Activated CD8-positive, alpha-beta memory T cell treated with anti-CD3 and anti-CD28 coated beads, Interleukin-2, amount 50 U/mL, for 24 hours (primary cell): ENCODE results near the gene PAAF1.

Source experiments
- DNase-seq: peaks from one replicate; pipeline ENCODE4 v3.0.0-alpha.2; 2020; ENCODE audit errors: extremely low read depth

Gene PAAF1, protein sequence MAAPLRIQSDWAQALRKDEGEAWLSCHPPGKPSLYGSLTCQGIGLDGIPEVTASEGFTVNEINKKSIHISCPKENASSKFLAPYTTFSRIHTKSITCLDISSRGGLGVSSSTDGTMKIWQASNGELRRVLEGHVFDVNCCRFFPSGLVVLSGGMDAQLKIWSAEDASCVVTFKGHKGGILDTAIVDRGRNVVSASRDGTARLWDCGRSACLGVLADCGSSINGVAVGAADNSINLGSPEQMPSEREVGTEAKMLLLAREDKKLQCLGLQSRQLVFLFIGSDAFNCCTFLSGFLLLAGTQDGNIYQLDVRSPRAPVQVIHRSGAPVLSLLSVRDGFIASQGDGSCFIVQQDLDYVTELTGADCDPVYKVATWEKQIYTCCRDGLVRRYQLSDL

DNA sequence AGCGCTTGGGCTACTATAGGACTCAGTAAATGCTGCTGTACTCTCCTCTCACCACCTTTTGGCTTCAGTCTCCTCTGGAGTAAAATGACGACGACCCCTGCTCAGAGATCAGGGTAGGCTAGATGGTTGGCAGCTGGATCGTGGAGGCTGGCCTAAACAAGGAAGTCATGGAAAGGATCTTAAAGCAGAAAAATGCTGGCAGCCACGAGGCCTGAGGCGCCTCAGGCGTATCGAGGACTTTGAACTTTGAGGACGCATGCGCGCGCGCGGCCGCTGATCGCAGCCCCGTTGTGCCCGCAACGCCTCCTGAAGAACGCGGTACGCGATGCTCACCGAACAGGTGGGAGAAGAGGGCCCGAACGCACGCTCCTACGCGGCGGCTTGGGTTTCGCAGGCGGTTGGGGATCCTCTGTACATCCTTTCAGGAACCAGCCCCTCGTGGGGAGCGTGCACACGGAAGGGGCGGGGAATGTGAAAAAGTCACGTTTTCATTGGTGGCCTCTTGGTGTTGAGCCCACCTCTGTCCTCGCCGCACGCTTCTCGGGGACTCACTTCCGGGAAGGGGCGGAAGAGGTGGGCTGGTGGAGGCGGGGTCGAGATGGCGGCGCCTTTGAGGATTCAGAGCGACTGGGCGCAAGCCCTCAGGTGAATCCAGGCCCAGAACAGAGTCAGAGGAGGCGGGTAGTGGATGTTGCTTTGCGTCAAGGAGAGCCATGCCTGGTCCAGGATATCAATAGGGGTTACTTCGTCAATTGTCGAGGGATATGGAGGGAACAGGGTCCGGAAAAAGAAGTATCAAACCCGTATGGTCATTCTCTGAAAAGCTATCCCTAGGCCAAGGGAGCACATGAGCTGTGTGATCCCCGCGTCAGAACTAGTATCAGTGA lies at the start of gene PAAF1, which contains the start of gene COA4:
Gene PAAF1 (plus strand): TSS at position 576 of the 887 bp plus-strand sequence. CDS start 23 bp downstream, at position 599.
Gene COA4 (minus strand): TSS at position 423 of the 887 bp plus-strand sequence. CDS start 3,468 bp downstream, outside the sequence.
- DNase-seq = peak; percentile 88

DNA sequence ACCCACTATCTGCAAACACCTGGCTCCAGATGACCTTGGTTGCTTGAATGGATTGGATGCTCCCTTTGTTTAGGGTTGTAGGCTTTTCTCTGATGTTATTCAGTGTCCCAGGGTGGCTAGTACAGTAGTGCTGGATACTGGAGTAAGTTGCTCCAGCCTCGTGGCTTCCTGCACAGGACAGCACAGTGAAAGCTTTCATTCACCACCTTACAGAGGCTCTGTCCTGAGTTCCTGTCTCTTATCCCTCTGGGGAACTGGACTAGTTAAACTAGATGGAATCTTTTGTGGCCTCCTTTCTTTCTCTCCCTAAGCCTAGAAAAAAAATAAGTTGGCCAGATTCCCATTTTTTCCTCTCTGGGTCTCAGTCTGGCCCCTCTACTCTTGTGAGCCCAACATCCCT lies 46.5 kb upstream of the PAAF1 start:
- DNase-seq = no peak

DNA sequence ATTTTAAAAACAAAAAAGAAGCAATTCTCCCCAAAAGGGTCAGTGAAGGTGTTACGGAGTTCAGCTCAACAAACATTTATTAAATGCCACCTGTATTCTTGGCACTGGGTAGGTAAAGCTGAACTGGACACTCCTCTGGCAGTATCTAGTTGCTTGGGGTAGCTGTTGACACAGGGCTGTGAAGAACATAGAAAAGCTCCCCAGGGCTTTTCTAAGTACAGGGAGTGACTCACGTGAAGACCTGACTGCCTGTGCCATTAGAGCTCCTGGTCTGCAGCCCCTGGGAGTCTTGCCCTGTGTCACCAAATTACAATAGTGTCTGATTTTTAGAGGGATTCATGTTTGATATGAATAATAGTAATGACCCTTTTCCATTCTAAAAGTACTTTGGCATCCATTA lies 43.7 kb upstream of the PAAF1 start:
- DNase-seq = no peak

DNA sequence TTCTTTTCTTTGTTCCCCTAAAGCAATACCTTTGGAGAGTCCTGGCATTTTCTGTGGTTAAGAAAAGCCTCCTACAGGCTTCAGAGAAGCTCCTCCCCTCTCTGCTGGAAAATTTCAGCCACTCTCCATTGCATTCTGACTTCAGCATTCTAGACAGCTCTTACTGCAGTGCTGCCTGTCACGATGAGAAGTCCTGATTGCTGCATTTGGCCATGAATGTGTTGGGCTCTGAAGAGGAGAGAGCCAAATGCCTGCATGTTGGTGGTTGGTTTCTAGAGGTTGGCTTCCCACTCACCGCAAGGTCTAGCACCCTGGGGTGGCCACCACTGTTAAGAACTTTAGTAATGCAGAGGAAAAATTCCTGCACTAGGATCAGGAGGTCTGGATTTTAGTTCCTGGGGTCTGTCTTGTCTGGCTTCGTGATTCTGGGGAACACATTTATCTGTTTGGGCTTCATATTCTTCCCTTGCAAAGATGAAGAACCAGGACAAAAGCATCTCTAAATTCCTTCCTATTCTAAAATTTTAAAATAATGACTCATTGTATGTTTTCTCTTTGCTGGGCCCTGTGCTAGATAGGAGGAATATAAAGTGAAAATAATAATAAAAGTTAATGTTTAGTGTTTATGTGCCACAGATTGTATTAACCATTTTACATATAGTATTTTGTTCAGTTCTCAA lies 38.2 kb upstream of the PAAF1 start:
- DNase-seq = no peak

DNA sequence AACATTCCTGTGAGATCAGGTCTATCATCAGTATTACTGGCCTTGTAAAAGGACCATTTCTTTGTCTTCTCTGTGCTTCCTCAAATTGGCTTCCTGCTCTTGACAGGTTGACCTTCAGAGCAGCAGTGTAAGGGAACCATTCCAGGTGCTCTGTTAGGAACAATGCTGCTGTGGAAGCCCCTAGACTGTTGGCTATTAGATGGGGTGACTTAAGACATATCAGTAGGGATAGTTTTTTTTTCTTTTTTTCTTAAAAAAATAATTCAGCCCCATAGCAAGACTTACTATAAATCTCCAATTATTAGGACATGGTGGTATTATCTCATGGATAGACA lies 37.7 kb upstream of the PAAF1 start:
- DNase-seq = no peak

DNA sequence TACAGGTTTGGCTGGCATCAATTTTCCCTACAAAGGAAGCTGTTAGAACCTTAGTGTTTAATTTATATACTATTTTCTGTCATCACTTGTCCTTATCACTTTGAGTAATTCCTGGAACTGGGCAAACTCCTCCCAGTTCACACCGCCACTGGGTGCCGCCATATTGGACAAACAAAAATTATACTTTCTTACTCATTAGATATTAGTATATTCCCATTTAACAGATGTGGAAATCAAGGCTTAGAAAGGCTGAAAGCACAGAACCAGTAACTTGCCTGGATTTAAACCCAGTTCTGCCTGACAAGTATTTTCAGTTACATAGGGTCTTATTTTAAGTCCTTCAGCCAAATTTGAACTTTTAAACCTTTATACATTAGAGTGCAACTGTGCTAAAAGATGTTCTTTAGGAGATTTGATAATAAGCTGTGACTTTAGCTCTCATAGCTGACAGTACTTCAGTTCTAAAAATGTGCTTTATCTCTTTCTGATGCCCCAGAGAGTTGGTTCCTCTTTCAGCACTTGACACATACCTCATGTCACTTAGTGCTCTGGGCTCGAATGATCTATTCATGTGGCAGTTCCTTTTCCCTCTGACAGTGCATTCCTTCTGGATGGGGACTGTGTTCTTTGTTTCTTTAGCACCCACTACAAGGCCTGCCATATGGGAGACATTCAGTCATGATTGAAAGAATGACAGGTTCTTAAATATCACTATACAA lies 25.6 kb upstream of the PAAF1 start:
- no peak for DNase-seq

DNA sequence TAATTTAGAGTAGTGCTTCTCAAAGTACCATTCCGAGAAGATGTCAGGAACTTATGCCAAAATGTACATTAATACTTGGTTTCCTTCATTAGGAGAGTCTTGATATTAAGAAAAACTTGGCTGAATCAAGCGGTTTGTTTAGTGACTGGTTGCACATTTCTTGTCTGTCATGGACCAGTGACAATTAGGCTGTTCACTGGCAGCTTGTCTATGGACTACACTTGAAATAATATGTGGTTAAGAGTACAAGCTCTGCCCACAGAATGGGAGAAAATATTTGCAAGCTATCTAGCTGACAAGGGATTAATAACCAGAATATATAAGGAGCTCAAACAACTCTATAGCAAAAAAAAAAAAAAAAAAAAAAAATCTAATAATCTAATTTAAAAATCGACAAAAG lies 24.8 kb upstream of the PAAF1 start:
- DNase-seq = no peak

DNA sequence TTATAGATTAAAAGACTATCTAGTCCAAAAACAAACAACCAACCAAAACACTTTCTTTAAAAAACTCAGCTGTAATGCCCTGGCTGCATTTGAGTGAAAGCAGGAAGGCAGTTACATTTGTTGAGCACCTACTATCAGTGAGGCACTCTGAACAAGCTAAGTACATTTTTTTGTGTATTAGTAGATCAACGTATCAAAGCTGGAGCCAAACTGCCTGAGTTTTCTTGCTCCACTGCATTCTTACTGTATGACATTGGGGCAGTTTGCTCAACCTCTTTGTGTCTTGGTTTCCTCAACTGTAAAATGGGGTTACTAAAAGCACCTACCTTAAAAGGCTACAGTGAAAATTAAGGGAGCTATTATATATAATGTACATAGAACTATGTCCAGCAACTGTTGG lies 22.1 kb upstream of the PAAF1 start:
- DNase-seq = no peak

DNA sequence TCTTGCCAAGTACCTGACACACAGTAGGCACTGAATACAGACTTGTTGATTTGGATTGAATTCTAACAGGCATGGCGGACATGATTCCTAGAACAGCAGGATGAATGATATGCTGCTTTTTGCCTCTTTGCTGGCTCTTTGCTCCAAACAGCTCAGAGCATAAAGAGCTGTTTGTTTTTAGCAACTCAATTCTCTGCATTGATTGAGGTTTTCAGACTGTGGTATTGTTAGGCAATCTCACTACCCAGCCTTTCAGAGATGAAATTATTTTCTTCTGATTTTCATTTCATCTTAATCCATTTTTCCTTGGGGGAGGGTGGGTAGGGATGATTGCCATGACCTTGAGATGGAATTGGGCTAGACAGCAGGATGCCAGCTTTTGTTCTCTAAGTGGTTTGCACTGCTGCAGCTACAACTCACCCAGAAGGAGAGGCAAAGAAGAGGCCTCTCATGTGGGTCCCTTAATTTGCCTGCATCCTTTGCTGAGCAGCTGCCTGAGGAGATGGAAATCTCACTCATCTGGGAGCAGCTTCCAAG lies 20.7 kb upstream of the PAAF1 start:
- no peak for DNase-seq

DNA sequence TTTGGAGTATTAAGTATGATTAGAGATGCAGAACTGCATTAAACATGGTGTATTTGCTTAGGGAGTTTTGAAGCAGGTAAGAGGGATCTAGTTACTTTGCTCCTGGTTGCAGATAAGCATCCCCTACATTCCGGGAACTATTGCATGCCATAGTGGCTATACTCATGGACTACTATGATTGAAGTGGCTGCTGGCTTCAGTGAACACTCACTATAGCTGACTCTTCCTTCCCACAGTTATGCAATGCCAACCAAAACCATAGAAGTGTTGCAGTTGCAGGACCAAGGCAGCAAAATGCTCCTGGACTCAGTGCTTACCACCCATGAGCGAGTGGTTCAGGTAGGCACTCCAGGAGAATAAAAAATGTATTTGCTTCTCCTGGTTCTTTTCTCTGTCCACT lies 17.1 kb upstream of the PAAF1 start:
- no peak for DNase-seq

DNA sequence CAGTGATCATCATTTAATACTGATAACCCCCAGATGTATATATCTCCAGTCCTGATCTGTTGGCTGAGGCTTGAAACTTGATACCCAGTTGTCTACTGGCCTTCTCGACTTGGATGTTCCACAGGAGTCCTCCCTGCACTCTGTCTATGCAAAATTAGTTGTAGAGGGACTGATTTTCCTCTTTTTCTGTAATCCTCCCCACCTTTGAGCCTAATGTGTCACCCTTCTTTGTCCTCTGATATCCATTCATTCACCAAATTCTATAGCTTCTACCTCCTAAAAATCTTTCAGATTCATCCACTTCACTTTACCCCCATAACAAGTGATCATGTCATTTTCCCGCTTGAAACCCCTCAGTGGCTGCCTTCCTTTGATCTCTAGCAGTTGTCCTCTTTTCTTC lies 16.6 kb upstream of the PAAF1 start:
- DNase-seq = no peak

DNA sequence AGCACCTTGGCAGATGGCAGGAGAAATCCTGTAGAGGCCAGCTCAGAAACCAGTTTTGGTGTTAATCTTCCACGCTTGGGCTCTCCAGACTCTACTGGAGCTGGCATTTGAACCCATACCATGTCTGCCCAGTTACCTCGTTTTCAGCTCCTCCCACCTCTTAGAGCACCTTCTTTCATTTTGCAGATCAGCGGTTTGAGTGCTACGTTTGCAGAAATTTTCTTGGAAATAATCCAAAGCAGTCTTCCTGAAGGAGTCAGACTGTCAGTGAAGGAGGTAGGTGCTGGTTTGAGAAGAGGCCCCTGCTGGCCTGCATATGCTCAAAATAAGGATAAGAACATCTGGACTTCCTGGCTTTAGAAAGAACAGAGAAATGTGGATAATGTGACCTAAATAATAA lies 13.8 kb upstream of the PAAF1 start:
- DNase-seq = no peak

DNA sequence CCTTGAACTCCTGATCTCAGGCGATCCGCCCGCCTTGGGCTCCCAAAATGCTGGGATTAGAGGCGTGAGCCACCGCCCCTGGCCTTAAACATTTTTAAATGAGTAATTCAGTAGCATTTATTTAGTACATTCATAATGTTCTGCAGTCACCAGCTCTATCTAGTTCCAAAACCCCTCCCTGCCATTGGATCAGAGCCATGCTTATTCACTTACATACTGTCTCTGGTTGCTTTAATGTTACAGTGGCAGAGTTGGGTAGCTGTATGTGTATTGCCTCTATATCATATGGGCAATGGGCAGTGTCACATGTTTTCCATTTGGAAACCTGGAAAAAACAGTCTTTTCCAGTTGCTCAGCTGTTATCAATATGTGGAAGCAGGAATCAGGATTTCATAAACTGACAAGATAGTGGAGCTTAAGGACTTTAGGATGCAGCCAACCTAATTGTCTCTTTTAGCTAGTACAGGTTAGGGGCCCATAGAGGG lies 10.7 kb upstream of the PAAF1 start:
- DNase-seq = no peak

DNA sequence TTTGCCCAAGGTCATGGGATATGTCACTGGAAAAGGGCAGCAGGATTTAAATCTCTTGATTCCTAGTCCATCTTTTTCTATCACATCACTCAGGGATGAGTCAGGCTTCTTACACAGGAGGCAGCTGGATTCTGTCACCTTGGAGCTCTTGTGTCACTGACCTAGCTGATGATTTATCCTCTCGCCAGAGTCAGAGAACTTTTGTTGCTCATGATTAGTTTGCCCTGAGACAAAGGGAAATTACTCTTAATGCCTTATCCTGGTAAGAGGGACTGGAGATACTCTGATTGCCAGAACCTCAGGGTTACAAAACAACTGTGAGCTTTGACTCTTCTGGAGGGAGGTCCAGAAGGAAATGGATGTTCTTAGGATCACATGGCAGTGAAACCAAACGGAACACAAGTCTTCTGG lies 10.2 kb upstream of the PAAF1 start:
- no peak for DNase-seq

DNA sequence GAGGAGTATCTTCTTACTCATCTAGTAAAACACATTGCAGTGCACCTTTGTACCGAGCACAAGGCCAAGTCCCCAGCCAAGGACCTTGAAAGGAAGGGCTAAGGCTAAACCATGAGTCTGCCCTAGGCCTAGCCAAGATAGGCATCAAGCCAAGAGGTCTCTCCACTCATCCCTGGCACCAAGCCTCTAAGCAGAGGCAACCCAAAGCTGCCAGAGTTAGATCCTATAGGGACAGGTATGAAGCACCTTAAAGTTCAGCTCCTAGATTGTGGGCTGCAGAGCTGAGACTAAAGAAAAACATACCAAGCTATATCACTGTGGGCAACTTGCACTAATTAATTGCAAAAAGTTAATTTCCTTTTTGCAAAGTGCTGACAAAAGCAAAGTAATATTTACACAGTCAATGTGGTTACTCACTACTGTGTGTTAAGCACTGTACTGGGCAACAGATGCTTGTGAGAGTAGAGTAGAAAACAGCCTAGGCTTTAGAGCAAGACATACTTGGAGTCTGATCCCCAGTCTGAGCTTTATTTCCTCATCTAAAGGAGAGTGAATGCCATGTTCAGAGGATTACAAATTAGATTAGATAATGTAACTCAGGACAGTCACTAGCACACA lies 7.4 kb upstream of the PAAF1 start:
- no peak for DNase-seq

DNA sequence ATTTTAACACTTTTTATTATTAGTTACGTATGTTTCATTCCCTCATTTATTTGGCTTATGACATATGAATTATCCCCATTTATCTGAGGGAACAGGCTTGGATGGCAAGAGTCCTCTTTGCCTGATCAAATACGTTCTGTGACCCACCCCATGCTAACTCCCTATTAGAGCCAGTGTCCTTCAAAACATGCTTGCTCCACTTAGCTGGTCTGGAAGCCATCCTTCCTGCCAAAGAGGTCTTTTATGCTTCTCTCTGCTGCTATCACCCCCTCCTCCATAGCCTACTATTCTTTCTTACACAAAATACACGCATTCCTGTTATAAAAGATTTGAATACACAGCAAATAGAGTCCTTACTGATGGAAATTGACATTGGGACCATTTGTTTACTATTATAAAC lies 6.5 kb upstream of the PAAF1 start:
- DNase-seq = no peak

DNA sequence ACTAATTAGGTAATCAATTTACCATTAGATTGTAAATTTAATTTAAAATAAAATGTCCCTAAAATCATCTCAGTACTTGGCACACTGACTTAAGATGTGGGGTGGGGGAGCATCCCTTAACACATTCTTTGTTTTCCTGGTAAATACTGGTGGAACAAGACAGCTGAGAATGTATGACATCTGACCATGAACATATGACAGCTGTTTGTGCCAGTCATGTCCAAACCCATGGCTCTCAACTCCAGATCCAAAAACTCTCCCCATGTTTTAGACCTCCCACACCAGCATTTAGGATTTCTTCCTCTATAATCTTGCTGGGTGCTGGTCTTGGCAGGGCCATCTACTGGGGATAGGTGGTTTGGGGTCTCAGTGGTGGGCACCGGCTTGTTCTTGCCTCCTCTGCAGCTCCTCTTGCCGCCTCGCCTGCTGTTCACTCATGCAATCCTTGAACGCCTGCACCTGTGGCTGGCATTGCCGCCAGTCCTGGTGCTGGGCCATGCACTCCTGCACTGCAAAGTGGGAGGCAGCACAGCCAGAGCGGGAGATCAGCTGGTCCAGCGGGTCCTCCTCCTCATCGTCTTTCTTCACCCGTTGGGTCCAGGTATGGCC lies 3.9 kb upstream of the PAAF1 start:
- DNase-seq = no peak

DNA sequence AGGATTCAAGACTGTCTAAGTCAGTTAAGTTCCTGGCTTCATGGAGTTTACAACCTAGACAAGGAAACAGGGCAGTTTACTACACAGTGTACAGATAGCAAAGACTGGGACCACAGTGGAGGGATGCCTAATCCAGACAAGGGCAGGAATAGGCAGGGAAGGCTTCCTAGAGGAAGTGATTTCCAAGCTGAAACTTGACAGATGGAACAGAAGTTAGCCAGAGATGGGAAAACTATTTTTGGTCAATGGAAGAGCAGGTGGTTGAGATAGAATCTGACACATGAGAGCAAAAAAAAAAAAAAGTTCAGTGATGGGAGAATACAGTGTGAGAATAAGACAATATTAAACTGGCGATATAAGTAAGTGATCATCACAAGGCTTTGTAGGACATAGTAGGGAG lies 1.4 kb upstream of the PAAF1 start:
- DNase-seq = no peak

DNA sequence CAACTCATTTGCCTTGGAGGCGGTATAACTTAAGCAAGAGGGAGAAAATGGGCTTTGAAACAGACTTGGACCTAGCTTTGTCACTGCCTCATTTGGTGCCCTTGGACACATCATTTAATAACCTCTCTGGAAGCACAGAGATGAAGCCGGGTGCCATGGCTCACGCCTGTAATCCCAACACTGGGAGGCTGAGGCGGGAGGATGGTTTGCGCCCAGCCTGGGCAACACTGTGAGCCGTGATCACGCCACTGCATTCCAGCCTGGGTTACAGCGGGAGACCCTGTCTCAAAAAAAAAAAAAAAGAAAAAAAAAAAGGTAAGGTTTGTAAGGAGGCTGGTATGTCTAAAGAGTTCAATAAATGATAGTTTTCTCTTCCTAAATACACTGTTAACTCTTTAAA lies 959 bp upstream of the PAAF1 start:
- no peak for DNase-seq

DNA sequence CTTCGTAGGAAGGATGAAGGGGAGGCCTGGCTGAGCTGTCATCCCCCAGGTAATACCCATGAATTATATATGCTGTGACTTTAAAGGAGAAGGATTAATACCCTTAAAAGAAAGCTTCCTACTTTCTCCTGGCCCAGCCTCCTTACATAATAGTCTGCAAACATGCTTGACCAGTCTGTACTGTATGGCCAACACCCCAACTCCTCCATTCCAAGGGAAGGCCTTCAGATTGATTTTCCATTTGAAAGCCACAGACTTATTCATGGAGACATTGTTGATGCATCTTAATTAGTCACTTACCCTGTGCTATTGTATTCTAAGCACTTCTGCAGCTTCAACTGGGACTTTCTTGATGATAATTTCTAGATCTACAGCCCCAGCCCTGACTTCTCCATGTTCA lies 2.0 kb downstream of the PAAF1 start:
- no peak for DNase-seq
